ENCODE data around the gene RBSN.
"Not testable (repeated sequence)": the region's sequence is repeated elsewhere in the genome, so short reads cannot be mapped to it uniquely, and the experiment has no call there.

Gene RBSN

GRCh38 chr3:15098503-15099363, at the start of gene RBSN:
TSS of gene RBSN (minus strand) at chr3:15099148. CDS start at chr3:15096120, 3,028 bp downstream.
- DNase-seq: no peak

DNA sequence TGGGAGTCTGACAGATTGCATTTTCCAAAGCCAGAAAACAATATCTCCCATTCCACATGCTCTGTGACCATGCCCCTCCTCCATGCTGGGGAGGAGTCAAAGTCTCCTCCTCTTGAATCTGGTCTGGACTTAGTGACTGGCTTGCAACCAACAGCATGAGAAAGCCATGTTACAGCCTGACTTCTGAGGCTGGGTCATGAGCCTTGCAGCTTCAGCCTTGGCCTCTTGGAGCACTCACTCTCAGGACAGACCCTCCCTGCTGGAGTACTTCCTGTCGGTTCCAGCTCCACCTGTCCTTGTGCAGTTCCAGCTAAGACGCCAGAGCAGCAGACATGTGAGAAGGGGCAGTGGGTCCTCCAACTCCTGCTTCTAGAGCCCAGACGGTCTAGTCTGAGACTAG, 49.7 kb upstream of the RBSN start:
- DNase-seq: no peak

DNA sequence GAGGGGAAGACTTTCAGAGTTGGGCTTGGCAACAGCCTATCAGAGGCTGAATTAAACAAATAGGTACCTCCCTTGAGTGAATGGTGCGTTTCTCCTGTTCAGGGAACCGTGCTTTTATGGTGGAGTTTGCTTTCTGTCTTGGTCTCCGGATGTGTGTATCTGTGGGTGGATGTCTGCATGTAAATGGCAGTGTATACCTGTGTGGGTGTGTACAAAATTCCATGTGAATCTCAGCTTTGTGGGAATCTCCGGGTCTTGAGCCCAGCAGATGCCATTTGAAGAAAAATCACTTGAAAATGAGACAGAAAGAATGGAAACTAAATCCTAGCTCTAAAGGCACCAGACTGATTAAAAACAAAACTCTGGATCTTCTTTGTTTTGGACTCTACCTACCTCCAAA, 37.9 kb upstream of the RBSN start:
- not testable (repeated sequence) for DNase-seq

- DNase-seq: not testable (repeated sequence)
These were observed 36.0 kb upstream of the RBSN start for GRCh38 chr3:15134968-15135367.

GRCh38 chr3:15128403-15128802, 29.5 kb upstream of the RBSN start:
- DNase-seq: not testable (repeated sequence)

DNA sequence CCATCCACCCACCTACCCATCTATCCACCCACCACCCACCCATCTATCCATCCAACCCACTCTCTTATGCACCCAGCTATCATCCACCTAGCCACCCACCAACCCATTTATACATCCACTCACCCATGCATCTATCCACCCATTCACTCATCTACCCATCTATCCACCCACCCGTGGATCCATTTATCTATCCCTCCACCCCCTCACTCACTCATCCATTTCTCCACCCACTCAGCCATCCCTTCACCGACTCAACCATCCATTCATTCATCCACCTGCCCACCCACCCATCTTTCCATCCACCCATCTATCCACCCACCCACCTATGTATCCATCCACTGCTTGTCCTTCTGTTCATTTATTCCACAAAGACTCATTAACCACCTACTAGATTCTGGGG, 28.0 kb upstream of the RBSN start:
- DNase-seq: not testable (repeated sequence)

DNA sequence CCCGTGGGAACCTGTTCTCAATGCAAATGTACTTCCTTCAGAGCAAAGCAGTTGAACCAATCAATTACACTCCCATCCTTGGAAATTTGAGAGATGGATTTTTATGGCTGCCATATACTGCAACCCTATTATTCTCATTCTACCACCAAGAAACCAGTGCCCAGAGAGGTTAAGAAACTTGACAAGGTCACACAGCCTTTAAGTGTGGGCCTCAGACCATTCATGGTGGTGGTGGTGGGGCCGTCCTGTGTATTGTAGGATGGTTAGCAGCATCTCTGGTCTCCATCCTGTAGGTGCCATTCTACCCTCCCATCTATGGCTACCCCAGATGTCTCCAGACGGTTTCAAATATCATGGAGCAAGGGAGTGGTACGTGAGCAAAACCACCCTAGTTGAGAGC, 23.4 kb upstream of the RBSN start:
- no peak for DNase-seq

DNA sequence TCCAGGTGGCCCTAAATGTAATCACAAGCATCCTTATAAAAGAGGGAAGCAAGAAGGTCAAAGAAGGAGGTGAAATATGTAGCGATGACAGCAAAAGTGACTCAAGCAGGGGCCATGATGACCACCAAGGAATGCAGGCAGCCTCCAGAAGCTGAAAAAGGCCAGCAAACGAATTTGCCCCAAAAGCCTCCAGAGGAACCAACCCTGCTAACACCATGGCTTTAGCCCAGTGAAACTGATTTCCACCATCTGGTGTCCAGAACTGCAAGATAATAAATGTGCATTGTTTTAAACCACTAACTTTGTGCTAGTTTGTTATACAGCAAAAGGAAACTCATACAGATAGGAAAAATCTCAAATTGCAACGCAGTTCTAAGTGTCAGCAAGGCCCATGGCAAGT, 23.0 kb upstream of the RBSN start:
- no peak for DNase-seq

GRCh38 chr3:15120986-15121385, 22.0 kb upstream of the RBSN start:
- DNase-seq: no peak

- DNase-seq: no peak
These were observed 18.1 kb upstream of the RBSN start for GRCh38 chr3:15117011-15117410.

GRCh38 chr3:15116032-15116669, 17.2 kb upstream of the RBSN start:
- DNase-seq: no peak

GRCh38 chr3:15114466-15115358, 15.8 kb upstream of the RBSN start:
- no peak for DNase-seq

DNA sequence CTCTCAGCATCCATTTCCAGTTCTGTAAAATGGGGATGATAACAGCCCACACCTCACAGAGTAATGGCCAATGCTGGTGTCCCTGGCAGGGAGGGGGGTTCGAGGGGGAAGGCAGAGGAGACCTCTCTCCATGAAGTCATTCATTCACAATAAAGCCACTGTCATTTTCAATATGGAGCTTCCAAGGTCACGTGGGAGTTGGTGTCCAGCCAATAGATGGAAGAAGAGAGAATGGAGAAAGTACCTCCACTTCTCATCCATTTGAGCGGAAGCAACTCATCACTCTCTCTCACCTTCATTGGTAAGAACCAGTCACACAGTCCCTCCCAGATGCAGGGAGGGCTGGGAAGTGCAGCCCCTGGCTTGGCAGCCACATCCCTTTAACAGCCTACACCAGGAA, 14.9 kb upstream of the RBSN start:
- DNase-seq: no peak

DNA sequence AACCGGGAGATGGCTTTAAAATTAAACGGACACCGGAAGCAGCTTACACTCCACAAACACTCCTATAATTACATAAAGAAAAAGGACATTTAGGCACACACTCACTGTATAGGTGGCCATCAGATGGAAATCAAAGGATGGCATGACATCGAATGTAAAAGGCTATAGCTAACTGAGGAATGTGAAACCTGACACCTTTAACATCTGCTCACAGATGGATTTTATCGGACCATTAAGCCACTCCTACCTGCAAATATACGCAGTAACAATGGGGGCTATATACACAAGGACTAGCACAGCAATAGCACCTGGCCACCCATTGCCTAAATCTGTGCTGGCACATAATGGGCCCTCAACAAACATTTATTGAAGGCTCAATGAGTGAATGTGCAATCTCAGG, 14.5 kb upstream of the RBSN start:
- DNase-seq: no peak

GRCh38 chr3:15112011-15112410, 13.1 kb upstream of the RBSN start:
- no peak for DNase-seq

- no peak for DNase-seq
These were observed 11.3 kb upstream of the RBSN start for GRCh38 chr3:15110206-15110605.

DNA sequence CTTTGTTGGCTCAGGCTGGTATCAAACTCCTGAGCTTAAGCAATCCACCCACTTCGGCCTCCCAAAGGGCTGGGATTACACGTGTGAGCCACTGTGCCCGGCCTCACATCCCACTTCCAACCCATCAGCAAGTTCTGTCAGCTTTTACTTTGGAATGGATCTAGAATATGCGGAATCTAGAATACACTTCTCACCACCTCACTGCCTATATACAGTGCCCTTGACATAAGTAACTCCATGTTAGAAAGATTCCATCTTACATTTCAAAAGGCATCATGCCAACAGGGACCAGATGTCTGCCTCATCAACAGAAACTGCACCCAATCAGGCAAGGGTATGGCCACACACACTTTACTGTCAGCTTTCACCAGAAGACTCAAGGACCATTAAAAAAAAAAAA, 9.9 kb upstream of the RBSN start:
- DNase-seq: no peak

- DNase-seq: no peak
These were observed 9.2 kb upstream of the RBSN start for GRCh38 chr3:15108082-15108545.

DNA sequence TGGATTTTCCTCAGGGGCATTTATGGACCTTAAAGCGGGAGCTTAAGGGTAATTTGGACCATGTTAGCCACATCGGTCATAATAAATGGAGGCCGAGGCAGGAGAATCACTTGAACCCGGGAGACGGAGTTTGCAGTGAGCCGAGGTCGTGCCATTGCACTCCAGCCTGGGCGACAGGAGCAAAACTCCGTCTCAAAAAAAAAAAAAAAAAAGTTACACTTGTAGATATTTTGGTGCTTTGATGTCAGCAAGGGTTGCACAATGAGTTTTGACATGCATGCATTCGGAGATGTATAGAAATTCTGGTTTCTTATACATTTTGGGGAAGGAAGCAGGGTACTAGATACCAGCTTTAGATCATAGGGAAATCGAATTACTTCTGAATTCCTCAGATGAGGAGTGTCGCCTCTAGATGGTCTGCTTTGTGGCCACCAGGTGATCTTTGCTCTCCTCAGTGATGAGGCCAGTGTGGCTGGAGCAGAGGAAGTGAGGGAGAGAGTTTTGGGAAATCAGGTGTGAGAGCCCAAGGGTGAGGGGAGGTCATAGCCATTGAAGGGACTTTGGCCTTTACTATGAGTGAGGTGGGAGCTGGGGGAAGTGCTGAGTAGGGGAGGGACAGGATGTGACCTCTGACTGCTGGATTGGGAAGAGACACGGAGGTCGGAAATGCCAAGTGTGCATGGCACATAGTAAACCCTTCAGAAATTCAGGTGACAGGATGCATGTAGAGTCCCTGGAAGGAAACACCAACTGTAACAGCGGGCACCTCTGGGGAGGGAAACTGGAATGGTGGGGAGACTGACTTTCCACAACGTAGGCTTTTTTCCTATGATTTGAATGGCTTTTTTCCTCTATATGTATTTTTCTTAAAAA, 8.4 kb upstream of the RBSN start:
- DNase-seq: no peak

DNA sequence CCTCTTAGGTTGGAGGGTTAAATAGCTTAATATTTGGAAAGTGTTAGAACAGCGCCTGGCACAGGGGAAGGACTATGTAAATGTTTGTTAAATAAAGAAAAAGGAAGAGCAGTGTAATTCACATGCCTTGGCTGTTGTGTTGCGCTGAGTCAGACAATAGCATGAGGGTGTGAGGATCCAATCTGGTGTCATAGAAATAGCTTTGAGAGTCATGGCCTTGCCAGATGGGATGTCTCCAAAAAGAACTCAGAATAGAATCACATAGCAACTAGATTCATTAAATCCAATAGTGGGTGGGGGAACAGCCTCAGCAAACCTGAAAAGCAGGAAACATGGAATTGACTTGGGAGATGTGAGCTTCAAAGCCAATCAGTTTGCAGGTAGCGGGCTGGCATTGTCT, 3.9 kb upstream of the RBSN start:
- no peak for DNase-seq

GRCh38 chr3:15102256-15102655, 3.3 kb upstream of the RBSN start:
- DNase-seq: no peak

DNA sequence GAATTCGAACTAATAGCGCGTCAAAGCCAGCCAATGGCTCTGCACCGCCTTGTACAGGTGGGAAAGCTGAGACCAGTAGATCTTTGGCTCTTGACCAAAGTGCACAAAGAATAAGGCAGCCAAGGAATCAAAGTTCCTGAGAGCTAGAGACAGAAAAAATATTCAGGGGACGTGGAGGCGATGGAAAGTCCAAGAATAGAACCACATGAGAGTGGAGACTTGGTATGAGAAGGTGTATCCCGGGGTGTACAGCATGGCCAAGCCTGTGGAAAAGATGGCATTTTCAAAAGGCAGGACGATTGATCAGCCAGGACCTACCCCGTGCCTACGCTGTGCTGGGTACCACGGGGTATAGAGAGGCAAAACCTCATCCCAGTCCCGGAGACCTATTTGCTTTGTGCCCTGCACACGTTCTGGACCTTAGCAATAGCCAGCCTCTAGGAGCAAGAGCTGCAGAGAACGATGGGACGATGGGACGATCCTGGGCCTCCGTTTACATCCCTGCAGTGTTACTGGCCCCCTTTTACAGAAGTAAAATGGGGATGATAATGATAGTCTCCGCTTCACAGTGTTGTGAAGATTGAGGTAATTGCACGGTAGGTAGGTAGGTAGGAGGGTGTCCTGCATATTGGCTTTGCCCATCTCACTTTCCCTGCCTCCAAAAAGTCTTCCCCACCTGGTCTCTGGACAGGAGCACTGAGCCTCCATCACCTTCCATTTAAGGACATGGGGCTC, 583 bp upstream of the RBSN start:
- no peak for DNase-seq
